ENCODE results near the gene CCDC116. TPM values are rescaled to one million over a fixed set of nuclear protein-coding genes. Genes with fewer than 3 reads are reported as not detected.
"Not testable (repeated sequence)": the region's sequence is repeated elsewhere in the genome, so short reads cannot be mapped to it uniquely, and the experiment has no call there.

The CCDC116 gene
- total and polyA plus RNA-seq, 7 donors = 0.07 to 0.32 (median 0.17) TPM

- ATAC-seq = no peak
- no peak for DNase-seq
- Histone ChIP-seq H3K4me1 (peaks cover 42% of the 10 kb centered on the region), H3K4me3 (no peak overlapping the region), H3K36me3 (ENCODE audit: insufficient read depth in 1 of 2, low read depth in 1 of 2) (peaks cover 4 to 37% of the 10 kb centered on the region in 2 donors), H3K27ac (no peak overlapping the region), H3K9me3 (no peaks in the 10 kb centered on the region), H3K27me3 (ENCODE audit: insufficient read depth in 3 of 3, low read length in 2 of 3) (no peaks in the 10 kb centered on the region)
- WGBS, 3 donors = 67 to 82% (median 72%) methylated on average over 11 of the region's 11 CpGs
- TF ChIP-seq CTCF (IDR thresholded peaks at IDR 0.05) = no peak
- intact Hi-C loops (cut with DNase I) = loop anchor here in 1 of 2 donors (5.0 kb wide), 1 partner anchor 34 kb away; no protein-coding TSS in a partner anchor
These were observed 38.9 kb upstream of the CCDC116 start for GRCh38 chr22:21593406-21594232.

- 42 to 48% (median 43%) methylated on average over 5 of the region's 5 CpGs for WGBS, 3 donors
- no peaks in the 10 kb centered on the region for H3K27me3 ChIP-seq (ENCODE audit: insufficient read depth in 3 of 3, low read length in 2 of 3)
- H3K27ac ChIP-seq = no peak overlapping the region
- ATAC-seq (no peak), DNase-seq (no peak)
- H3K9me3 ChIP-seq = no peaks in the 10 kb centered on the region
- intact Hi-C loops (cut with DNase I) = loop anchor here in 1 of 2 donors (5.0 kb wide), 1 partner anchor 32 kb away; no protein-coding TSS in a partner anchor
- TF ChIP-seq CTCF (IDR thresholded peaks at IDR 0.05) = no peak
- no peak overlapping the region for H3K4me3 ChIP-seq
- peaks cover 4 to 37% of the 10 kb centered on the region in 2 donors for H3K36me3 ChIP-seq (ENCODE audit: insufficient read depth in 1 of 2, low read depth in 1 of 2)
- peaks cover 34% of the 10 kb centered on the region for H3K4me1 ChIP-seq
These were observed 37.6 kb upstream of the CCDC116 start for GRCh38 chr22:21594865-21595452.

- intact Hi-C loops (cut with DNase I); DNase-seq; H3K27ac ChIP-seq; H3K4me3 ChIP-seq; ATAC-seq; H3K9me3 ChIP-seq; H3K27me3 ChIP-seq (ENCODE audit: insufficient read depth in 3 of 3, low read length in 2 of 3): not testable (repeated sequence)
- peaks cover 4 to 37% of the 10 kb centered on the region in 2 donors for H3K36me3 ChIP-seq (ENCODE audit: insufficient read depth in 1 of 2, low read depth in 1 of 2)
- H3K4me1 ChIP-seq = peaks cover 18% of the 10 kb centered on the region
- WGBS, 3 donors = 96 to 97% (median 96%) methylated on average over 13 of the region's 13 CpGs
These were observed 36.0 kb upstream of the CCDC116 start for GRCh38 chr22:21596356-21597135.

- H3K27me3 ChIP-seq (ENCODE audit: insufficient read depth in 3 of 3, low read length in 2 of 3) = no peaks in the 10 kb centered on the region
- WGBS, 3 donors = 86 to 89% (median 87%) methylated on average over 3 of the region's 3 CpGs
- intact Hi-C loops (cut with DNase I) = no loop called here
- H3K27ac ChIP-seq = no peak overlapping the region
- no peak for DNase-seq
- peaks cover 4 to 31% of the 10 kb centered on the region in 2 donors for H3K36me3 ChIP-seq (ENCODE audit: insufficient read depth in 1 of 2, low read depth in 1 of 2)
- H3K9me3 ChIP-seq = no peaks in the 10 kb centered on the region
- peaks cover 7% of the 10 kb centered on the region for H3K4me1 ChIP-seq
- ATAC-seq = no peak
- H3K4me3 ChIP-seq = no peak overlapping the region
- no peak for TF ChIP-seq CTCF (IDR thresholded peaks at IDR 0.05)
These were observed 34.3 kb upstream of the CCDC116 start for GRCh38 chr22:21598302-21598701.
